Measurements from ENCODE around the gene FBXW9. TPM values are rescaled to one million over a fixed set of nuclear protein-coding genes. Genes with fewer than 3 reads are reported as not detected.

The FBXW9 gene
- total and polyA plus RNA-seq, 2 of the 8 experiments (the other 6 are each of a cell fraction or from before 2014, with no cell fraction given) = 10.8 to 30.1 TPM

DNA sequence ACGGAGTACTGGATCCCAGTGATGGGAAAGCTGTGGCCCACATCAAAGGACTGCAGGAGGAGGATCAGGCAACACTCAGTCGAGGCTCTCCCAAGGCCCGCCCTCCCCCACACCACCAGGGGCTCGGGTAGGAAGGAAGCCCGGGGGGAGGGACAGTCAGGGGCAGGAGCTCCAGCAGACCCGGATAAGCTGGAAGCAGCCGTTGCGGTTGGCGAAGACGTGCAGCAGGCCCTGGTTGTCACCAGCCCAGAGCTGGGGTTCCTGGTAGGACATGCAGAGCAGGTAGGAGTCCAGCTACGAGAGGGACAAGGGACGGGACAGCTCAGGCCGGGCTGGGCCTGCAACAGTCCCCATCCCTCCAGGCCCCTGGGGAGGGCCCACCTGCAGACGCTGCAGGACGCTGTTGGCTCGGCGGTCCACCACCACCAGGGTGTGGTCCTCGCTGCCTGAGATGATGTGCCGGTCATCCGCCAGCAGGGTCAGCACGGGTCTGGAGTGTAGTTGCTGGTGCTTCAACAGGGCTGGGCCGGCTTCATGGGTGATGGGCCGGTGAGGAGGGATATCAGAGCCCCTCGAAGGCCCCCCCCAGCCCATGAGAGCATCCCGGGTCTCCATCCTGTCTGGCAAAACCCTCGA is 6.7 kb downstream of the FBXW9 start:
- Histone ChIP-seq H3K36me3 (ENCODE audit: control insufficient read depth in 2 of 4, insufficient read depth in 4 of 4, low read length in 3 of 4) (no peaks in the 10 kb centered on the region), H3K23me2 (ENCODE audit: low read depth, low read length) (no peaks in the 10 kb centered on the region), H3K79me1 (ENCODE audit: low read depth, low read length) (no peaks in the 10 kb centered on the region), H2BK20ac (ENCODE audit: low read length) (no peak overlapping the region), H3K14ac (ENCODE audit: insufficient read length) (no peak overlapping the region), H2BK120ac (replicated peaks; ENCODE audit: low read depth, low read length) (no peak overlapping the region), H3K4me2 (ENCODE audit: insufficient read depth in 1 of 2, low read depth in 2 of 2, low read length in 2 of 2) (no peak overlapping the region), H3K56ac (replicated peaks; ENCODE audit: insufficient read length, low read depth, low read length) (no peak overlapping the region), H3K23ac (ENCODE audit: insufficient read length) (no peak overlapping the region), H3K9ac (replicated peaks in 1 of 4; ENCODE audit: extremely low read depth in 1 of 4, low read depth in 3 of 4, low read length in 3 of 4) (no peak overlapping the region), H2BK12ac (ENCODE audit: low read depth, low read length) (no peak overlapping the region), H3K4me3 (ENCODE audit: extremely low read depth in 1 of 4, insufficient read depth in 2 of 4, low read depth in 3 of 4, low read length in 4 of 4) (no peak overlapping the region), H3K4me1 (replicated peaks in 1 of 4; ENCODE audit: control insufficient read depth in 3 of 4, insufficient read depth in 4 of 4, low read length in 3 of 4) (no peaks in the 10 kb centered on the region), H2AFZ (ENCODE audit: low read length) (no peak overlapping the region), H3K27ac (ENCODE audit: low read depth, low read length) (no peak overlapping the region), H4K8ac (ENCODE audit: extremely low read depth, insufficient read depth, low read length) (no peak overlapping the region), H3K27me3 (replicated peaks in 1 of 4; ENCODE audit: control insufficient read depth in 3 of 4, extremely low read depth in 1 of 4, insufficient read depth in 3 of 4, low read length in 3 of 4) (no peaks in the 10 kb centered on the region), H3K9me3 (ENCODE audit: insufficient read depth in 2 of 2, low read depth in 1 of 2, low read length in 1 of 2) (no peaks in the 10 kb centered on the region), H4K20me1 (replicated peaks in 1 of 2; ENCODE audit: control insufficient read depth in 1 of 2, insufficient read depth in 2 of 2, low read length in 2 of 2) (peaks cover 0 to 8% of the 10 kb centered on the region in 2 experiments), H2BK5ac (ENCODE audit: low read depth, low read length) (no peak overlapping the region), H2BK15ac (ENCODE audit: low read length) (no peak overlapping the region), H3K4ac (replicated peaks; ENCODE audit: insufficient read length, low read depth, low read length) (no peak overlapping the region), H2AK5ac (ENCODE audit: low read depth, low read length) (no peak overlapping the region), H3K79me2 (ENCODE audit: control insufficient read depth in 1 of 2, insufficient read depth in 2 of 2, low read length in 2 of 2) (no peaks in the 10 kb centered on the region), H4K91ac (replicated peaks; ENCODE audit: insufficient read length, low read length) (no peak overlapping the region), H3K18ac (ENCODE audit: extremely low read depth, low read length) (no peak overlapping the region), H4K5ac (ENCODE audit: insufficient read length, low read depth, low read length) (no peak overlapping the region)
- DNase-seq (ENCODE audit: low read depth in 1 of 2, low spot score in 2 of 2) (no peak), FAIRE-seq (no peak)
- POLR2A ChIA-PET (ENCODE audit: partially characterized antibody) = interaction anchor here (1.1 to 9.2 kb wide), 3 partner anchors 11 to 68 kb away, joined by 3 to 93 read pairs (median 4); partner anchors contain the start of gene DHPS
- CTCF ChIA-PET (ENCODE audit: partially characterized antibody) = interaction anchor here (0.6 to 1.4 kb wide), 3 partner anchors 13 to 174 kb away, joined by 3 to 5 read pairs (median 4); no protein-coding TSS in a partner anchor
- 92% methylated on average over 26 of the region's 26 CpGs; no CpG with 5 or more reads in 1 of the 2 experiments for WGBS, 2 experiments (ENCODE audit: extremely low coverage in 1 of 2, insufficient coverage in 1 of 2, insufficient read length in 1 of 2, insufficient replicate concordance in 2 of 2, low coverage in 1 of 2, low lambda C conversion rate in 2 of 2, missing lambda C conversion rate in 1 of 2)
- TF ChIP-seq TAF7 (optimal IDR thresholded peaks at IDR 0.05; ENCODE audit: borderline replicate concordance, low read depth, low read length) (no peak), CTBP2 (IDR thresholded peaks at IDR 0.05; ENCODE audit: borderline replicate concordance, insufficient read depth, insufficient read length, low read length) (no peak), RXRA (IDR thresholded peaks at IDR 0.05; ENCODE audit: insufficient read depth, low read depth, low read length) (no peak), CREB1 (IDR thresholded peaks at IDR 0.05) (no peak), TAF1 (IDR thresholded peaks at IDR 0.05; ENCODE audit: low read depth, low read length) (no peak), SIX5 (IDR thresholded peaks at IDR 0.05; ENCODE audit: low read depth, low read length) (no peak), SAP30 (IDR thresholded peaks at IDR 0.05; ENCODE audit: insufficient read depth, insufficient replicate concordance, low read length) (no peak), GABPA (IDR thresholded peaks at IDR 0.05; ENCODE audit: borderline replicate concordance, insufficient read depth, low read length) (no peak), RNF2 (IDR thresholded peaks at IDR 0.05; ENCODE audit: borderline replicate concordance, low read depth, low read length, missing control alignments, poor library complexity, severe bottlenecking) (no peak), SRF (IDR thresholded peaks at IDR 0.05; ENCODE audit: low read depth, low read length) (no peak), CHD1 (IDR thresholded peaks at IDR 0.05; ENCODE audit: low read depth, low read length) (no peak), SP4 (IDR thresholded peaks at IDR 0.05; ENCODE audit: low read length) (no peak), GTF2F1 (IDR thresholded peaks at IDR 0.05; ENCODE audit: borderline replicate concordance, low read depth, low read length) (no peak)

All from H1 (cell line).